ENCODE results near the gene CCNYL1.
"Not testable (repeated sequence)": the region's sequence is repeated elsewhere in the genome, so short reads cannot be mapped to it uniquely, and the experiment has no call there.

CCNYL1 gene

DNA sequence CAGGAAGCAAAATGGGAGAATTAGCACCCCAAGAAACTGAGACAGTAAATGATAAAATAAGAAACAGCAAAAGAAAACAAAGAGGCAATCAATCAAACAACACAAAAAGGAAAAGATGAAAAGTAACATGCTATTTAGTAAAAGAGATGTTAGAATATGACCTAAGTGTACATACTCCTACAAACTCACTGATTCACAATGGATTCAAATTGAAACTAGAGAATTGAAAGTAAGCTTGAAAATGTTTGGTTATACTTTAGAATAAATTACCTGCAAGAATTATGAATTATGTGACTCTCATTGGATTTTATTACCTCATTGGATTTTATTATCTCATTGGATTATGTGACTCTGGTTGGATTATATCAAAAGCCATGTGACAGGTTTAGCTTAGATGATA, 22.8 kb upstream of the CCNYL1 start:
- in situ Hi-C loops (cut with MboI; ENCODE audit: low sequenced_read_pairs): no loop called here
- Histone ChIP-seq H3K36me3 (replicated peaks) (no peaks in the 10 kb centered on the region), H3K4me3 (no peak overlapping the region)

DNA sequence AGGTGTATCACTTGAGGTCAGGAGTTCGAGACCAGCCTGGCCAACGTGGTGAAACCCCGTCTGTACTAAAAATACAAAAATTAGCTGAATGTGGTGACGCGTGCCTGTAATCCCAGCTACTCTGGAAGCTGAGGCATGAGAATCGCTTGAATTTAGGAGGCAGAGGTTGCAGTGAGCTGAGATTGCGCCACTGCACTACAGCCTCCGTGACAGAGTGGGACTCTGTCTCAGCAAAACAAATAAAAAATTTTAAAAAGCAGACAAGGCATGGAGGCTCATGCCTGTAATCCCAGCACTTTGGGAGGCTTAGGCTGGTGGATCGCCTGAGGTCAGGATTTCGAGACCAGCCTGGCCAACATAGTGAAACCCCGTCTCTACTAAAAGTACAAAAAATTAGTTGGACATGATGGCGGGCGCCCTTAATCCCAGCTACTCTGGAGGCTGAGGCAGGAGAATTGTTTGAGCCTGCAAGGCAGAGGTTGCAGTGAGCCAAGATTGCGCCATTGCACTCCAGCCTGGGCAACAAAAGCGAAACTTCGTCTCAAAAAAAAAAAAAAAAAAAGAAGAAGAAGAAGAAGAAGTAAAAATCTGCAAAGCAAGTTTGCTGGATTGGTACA, 20.5 kb upstream of the CCNYL1 start:
- H3K36me3 ChIP-seq (replicated peaks); H3K27me3 ChIP-seq (ENCODE audit: low read depth); DNase-seq (ENCODE audit: low spot score in 2 of 2); in situ Hi-C loops (cut with MboI; ENCODE audit: low sequenced_read_pairs); H3K9me3 ChIP-seq; H3K4me1 ChIP-seq; H3K4me3 ChIP-seq: not testable (repeated sequence)

More for the DNA sequence above, 22.8 kb upstream of the CCNYL1 start:
- no peak for DNase-seq (ENCODE audit: low spot score in 2 of 2)
- Histone ChIP-seq H3K4me1 (no peaks in the 10 kb centered on the region; the same call in 1 of the 2 replicates), H3K27me3 (ENCODE audit: low read depth) (no peaks in the 10 kb centered on the region), H3K9me3 (no peaks in the 10 kb centered on the region)

GRCh38 chr2:207692206-207693065, 19.0 kb upstream of the CCNYL1 start:
- no peaks in the 10 kb centered on the region for H3K36me3 ChIP-seq (replicated peaks)
- no peaks in the 10 kb centered on the region for H3K27me3 ChIP-seq (ENCODE audit: low read depth)
- DNase-seq (ENCODE audit: low spot score in 2 of 2): peak; percentile 38 to 73
- H3K9me3 ChIP-seq: no peaks in the 10 kb centered on the region
- H3K4me3 ChIP-seq: no peak overlapping the region
- no peaks in the 10 kb centered on the region; the same call in 1 of the 2 replicates for H3K4me1 ChIP-seq
- in situ Hi-C loops (cut with MboI; ENCODE audit: low sequenced_read_pairs): no loop called here

- H3K27me3 ChIP-seq (ENCODE audit: low read depth): no peaks in the 10 kb centered on the region
- no peaks in the 10 kb centered on the region; the same call in 1 of the 2 replicates for H3K4me1 ChIP-seq
- H3K9me3 ChIP-seq: no peaks in the 10 kb centered on the region
- in situ Hi-C loops (cut with MboI; ENCODE audit: low sequenced_read_pairs): no loop called here
- DNase-seq (ENCODE audit: low spot score in 2 of 2): no peak
- H3K36me3 ChIP-seq (replicated peaks): no peaks in the 10 kb centered on the region
- no peak overlapping the region for H3K4me3 ChIP-seq
Measured at GRCh38 chr2:207693641-207694249, 17.7 kb upstream of the CCNYL1 start.

DNA sequence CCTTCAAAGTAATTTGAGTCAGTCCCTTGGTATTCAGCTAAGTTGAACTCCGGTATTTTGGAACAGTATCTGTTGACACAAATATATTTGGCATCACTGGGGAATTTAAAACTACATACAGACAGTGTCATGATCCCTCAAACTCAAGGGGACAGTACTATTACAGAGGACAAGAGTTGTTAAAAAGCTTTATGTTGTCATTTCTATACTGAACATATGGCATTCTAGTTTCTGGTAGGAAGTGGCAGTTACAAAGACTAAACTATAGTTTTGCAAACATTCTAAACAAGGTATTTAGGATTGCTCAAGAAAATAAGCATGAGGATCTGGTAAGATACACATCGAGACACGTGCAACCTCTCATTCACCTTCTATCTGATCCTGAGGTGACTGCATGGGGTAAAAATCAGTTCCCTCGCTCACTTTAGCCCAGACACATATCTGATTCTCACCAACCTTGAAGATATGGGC, 16.6 kb upstream of the CCNYL1 start:
- Histone ChIP-seq H3K36me3 (replicated peaks) (no peaks in the 10 kb centered on the region), H3K27me3 (ENCODE audit: low read depth) (no peaks in the 10 kb centered on the region), H3K4me3 (no peak overlapping the region), H3K4me1 (no peaks in the 10 kb centered on the region; the same call in 1 of the 2 replicates), H3K9me3 (no peaks in the 10 kb centered on the region)
- DNase-seq (ENCODE audit: low spot score in 2 of 2): no peak
- in situ Hi-C loops (cut with MboI; ENCODE audit: low sequenced_read_pairs): no loop called here

DNA sequence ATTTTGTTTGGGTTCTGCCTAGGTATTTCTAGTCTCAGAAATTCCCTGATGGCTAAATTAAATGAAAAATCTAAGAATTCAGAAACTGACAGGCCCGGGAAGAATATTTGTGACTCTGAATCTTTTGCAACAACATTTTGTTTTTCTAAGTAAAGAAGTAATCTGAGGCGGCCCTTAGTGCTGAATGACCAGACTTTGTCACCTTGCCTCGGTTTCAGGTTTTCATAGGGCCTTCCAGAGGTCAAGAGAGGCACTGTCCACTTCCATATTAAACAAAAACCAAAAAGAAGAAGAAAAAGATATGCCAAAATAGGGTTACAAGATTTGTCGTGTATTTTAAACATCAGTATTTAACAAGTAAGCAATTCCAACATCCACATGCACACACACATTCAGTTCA, 16.1 kb upstream of the CCNYL1 start:
- no peaks in the 10 kb centered on the region for H3K9me3 ChIP-seq
- no peak overlapping the region for H3K4me3 ChIP-seq
- H3K27me3 ChIP-seq (ENCODE audit: low read depth): no peaks in the 10 kb centered on the region
- in situ Hi-C loops (cut with MboI; ENCODE audit: low sequenced_read_pairs): no loop called here
- no peaks in the 10 kb centered on the region for H3K36me3 ChIP-seq (replicated peaks)
- DNase-seq (ENCODE audit: low spot score in 2 of 2): no peak
- no peaks in the 10 kb centered on the region; the same call in 1 of the 2 replicates for H3K4me1 ChIP-seq

GRCh38 chr2:207696911-207697310, 14.5 kb upstream of the CCNYL1 start:
- H3K4me1 ChIP-seq; H3K36me3 ChIP-seq (replicated peaks); in situ Hi-C loops (cut with MboI; ENCODE audit: low sequenced_read_pairs); DNase-seq (ENCODE audit: low spot score in 2 of 2); H3K9me3 ChIP-seq; H3K4me3 ChIP-seq; H3K27me3 ChIP-seq (ENCODE audit: low read depth): not testable (repeated sequence)

DNA sequence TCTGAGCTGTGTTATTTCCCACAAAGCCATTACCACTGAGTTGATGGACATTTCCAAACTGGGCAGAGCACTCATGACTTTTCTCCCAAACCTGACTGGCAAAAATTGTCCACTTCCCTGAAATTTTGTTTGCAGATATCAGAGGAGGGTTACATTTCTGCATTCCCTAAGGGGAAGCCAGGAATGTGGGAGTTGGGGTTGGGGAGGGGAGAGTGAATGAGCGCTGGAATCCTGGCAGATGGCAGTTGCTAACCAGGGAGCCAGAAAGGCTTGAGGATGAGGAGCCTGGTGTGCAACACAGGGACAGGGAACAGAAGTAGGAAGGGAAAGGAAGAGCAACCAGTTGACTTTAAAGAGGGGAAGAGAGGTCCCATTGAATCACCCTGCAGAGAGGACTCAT, 14.0 kb upstream of the CCNYL1 start:
- no peak for DNase-seq (ENCODE audit: low spot score in 2 of 2)
- in situ Hi-C loops (cut with MboI; ENCODE audit: low sequenced_read_pairs): no loop called here
- H3K9me3 ChIP-seq: no peaks in the 10 kb centered on the region
- H3K4me1 ChIP-seq: no peaks in the 10 kb centered on the region
- H3K4me3 ChIP-seq: no peak overlapping the region
- no peaks in the 10 kb centered on the region for H3K36me3 ChIP-seq (replicated peaks)
- no peaks in the 10 kb centered on the region for H3K27me3 ChIP-seq (ENCODE audit: low read depth)

- Histone ChIP-seq H3K4me1 (no peaks in the 10 kb centered on the region), H3K27me3 (ENCODE audit: low read depth) (no peaks in the 10 kb centered on the region), H3K9me3 (no peaks in the 10 kb centered on the region), H3K4me3 (no peak overlapping the region), H3K36me3 (replicated peaks) (no peaks in the 10 kb centered on the region)
- in situ Hi-C loops (cut with MboI; ENCODE audit: low sequenced_read_pairs): no loop called here
- no peak for DNase-seq (ENCODE audit: low spot score in 2 of 2)
Measured at GRCh38 chr2:207698301-207698700, 13.1 kb upstream of the CCNYL1 start.

GRCh38 chr2:207704078-207704477, 7.4 kb upstream of the CCNYL1 start:
- H3K4me1 ChIP-seq: peaks cover 5% of the 10 kb centered on the region
- no peak overlapping the region for H3K4me3 ChIP-seq
- in situ Hi-C loops (cut with MboI; ENCODE audit: low sequenced_read_pairs): no loop called here
- H3K27me3 ChIP-seq (ENCODE audit: low read depth): no peaks in the 10 kb centered on the region
- H3K9me3 ChIP-seq: no peaks in the 10 kb centered on the region
- no peaks in the 10 kb centered on the region for H3K36me3 ChIP-seq (replicated peaks)
- DNase-seq (ENCODE audit: low spot score in 2 of 2): no peak

DNA sequence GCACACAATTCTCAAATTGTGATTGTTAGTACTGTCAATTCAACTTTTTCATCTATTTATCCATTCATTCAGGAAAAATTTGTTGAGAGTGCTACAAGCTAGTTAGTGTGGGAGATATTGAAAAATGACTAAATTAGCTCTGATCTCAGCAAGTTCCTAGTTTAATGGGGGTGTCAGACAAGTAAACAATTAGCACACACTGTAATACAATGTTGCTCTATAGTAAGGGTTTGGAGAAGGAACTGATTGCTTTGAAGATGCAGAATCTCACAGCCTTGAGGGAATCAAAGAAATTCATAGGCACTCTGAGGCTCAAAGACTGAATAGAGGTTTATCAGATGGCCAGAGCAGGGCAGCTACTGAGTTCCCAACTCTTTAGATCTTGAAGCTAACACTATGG, 6.8 kb upstream of the CCNYL1 start:
- in situ Hi-C loops (cut with MboI; ENCODE audit: low sequenced_read_pairs): no loop called here
- no peak overlapping the region for H3K4me3 ChIP-seq

DNA sequence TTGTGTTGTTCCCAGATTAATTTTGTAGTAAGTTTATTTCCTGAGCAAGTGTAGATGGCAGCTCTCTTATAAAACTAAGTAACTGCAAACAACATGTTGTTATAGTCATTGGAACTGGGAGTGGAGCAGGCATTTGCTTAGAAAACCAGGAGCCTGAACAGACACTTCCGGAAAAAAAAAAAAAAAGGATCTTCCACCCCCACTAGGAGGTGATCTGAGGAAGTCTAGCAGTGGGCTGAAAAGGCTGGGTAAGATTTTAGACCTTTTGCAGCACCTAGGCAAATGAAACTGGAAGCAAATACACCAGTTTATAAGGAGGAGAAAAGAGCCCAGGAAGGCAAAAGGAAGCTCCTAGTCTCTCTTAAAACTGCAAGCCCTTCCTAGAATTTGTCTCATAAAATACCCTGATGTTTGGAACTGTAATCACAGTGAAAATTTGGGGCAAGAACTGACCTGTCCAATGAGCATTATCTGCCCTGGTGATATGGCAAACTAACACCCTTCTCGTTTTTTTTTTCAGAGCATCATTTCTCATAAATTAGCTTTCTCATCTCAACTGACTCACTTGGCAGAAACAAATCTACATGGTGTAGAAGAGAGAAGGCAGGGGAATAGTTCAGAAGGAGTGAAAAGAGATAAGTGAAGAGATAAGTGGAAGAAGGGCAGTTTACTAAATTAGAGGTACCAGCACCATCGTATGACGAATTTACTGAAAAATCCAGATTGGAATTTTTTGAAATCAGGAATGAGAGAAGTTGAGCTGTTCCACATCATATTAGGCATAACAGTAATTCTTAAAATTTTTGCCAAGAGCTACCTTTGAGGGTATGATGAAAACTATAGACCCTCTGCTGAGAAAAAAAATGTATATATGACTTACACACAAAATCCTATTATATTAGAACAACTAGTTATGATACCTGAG, 4.2 kb upstream of the CCNYL1 start:
- no peaks in the 10 kb centered on the region for H3K27me3 ChIP-seq (ENCODE audit: low read depth)
- in situ Hi-C loops (cut with MboI; ENCODE audit: low sequenced_read_pairs): no loop called here
- H3K4me3 ChIP-seq: no peak overlapping the region
- no peaks in the 10 kb centered on the region for H3K36me3 ChIP-seq (replicated peaks)
- H3K9me3 ChIP-seq: no peaks in the 10 kb centered on the region
- H3K4me1 ChIP-seq: peaks cover 11% of the 10 kb centered on the region
- DNase-seq (ENCODE audit: low spot score in 2 of 2): no peak

More for the DNA sequence above, 6.8 kb upstream of the CCNYL1 start:
- Histone ChIP-seq H3K4me1 (peaks cover 5% of the 10 kb centered on the region), H3K9me3 (no peaks in the 10 kb centered on the region), H3K27me3 (ENCODE audit: low read depth) (no peaks in the 10 kb centered on the region), H3K36me3 (replicated peaks) (no peaks in the 10 kb centered on the region)
- DNase-seq (ENCODE audit: low spot score in 2 of 2): no peak
